H54 (cell line): ENCODE measurements around the gene CAPN7.
"Not testable (repeated sequence)": the region's sequence is repeated elsewhere in the genome, so short reads cannot be mapped to it uniquely, and the experiment has no call there.

Experiments
- DNase-seq: peaks from one replicate; pipeline ENCODE4 v3.0.0; 2011; ENCODE audit warnings: low spot score, mixed read lengths; ENCODE audit not compliant: insufficient read length
- FAIRE-seq: peaks from 3 replicates; lab custom pipeline; 2011; peaks lifted over from hg19 to GRCh38; lab: Jason Lieb, UNC
- POLR2A ChIP-seq: IDR thresholded peaks from 2 replicates; pipeline ENCODE4 v1.6.1; 2011; ENCODE audit warnings: low read depth, mild to moderate bottlenecking, low read length

Gene CAPN7

DNA sequence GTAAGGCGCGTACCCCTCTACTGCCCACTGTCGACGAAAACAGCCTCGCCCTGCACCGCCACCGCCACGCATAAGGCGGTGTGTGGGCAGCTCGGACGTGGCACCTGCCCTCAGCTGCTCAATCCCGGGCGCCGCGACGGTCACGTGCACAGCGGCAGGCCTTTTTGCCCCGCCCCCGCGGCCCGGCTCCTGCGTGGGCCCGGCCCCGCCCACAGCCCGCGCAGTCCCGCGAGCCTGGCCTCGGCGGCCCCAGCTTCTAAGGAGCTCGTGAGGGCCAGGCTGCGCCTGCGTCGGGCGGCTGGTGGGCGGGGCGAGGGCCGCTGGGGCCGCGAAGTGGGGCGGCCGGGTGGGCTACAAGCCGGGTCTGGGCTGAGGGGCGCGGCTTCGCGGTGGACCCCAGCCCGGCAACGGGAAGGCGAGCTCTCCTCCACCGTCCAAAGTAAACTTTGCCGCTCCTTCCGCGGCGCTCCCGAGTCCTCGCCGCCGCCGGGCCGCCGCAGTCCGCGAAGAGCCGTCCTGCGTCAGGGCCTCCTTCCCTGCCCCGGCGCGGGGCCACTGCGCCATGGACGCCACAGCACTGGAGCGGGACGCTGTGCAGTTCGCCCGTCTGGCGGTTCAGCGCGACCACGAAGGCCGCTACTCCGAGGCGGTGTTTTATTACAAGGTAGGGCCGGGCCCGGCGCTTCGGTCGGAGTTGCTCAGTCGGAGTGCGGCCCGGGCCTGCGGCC is at the start of gene CAPN7:
TSS of gene CAPN7 (plus strand) at position 313 of the 728 bp plus-strand sequence. CDS start at position 563, 250 bp downstream.
- DNase-seq (peak; percentile 89), FAIRE-seq (no peak)
- TF ChIP-seq POLR2A, result peak; percentile 89

DNA sequence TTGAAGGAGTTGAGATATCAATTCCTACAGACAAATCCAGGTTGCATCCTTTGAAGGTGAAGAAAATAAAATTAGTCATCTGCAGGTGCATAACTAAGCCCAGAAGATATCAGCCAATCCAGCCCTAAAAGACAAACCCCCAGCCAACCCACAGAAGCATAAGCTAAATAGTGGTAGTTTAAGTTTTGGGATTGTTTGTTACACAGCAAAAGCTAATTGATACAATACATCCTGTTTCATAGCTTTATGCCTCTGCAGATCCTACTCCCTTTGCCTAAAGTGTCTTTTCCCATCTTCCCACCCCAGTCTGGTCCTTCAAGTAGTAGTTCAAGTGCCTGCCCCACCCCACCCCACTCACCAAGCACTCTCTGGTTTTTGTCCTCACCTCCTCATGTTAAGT is 48.6 kb upstream of the CAPN7 start:
- DNase-seq, result no peak
- FAIRE-seq, result no peak

DNA sequence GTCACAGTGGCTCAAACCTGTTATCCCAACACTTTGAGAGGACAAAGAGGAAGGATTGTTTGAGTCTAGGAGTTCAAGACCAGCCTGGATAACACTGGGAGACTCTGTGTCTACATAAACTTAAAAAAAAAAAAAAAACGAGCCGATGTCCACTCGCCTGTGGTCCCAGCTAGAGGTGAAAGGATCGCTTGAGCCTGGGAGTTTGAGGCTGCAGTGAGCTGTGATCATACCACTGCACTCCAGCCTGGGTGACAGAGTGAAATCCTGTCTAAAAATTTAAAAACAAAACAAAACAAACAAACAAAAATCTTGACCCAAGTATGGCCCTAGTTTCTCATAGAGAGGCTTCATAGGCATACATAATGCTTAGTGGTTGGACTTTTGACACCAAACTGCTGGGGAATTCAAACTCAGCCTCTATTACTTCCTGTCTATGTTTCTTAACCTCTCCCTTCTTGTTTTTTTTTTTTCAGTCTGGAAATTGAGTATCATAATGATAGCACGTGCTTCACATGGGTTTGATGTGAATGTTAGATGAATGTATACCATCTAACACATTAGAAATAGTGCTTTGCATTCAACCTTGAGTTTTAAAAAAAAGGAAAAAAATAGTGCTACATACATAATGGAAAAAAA is 46.4 kb upstream of the CAPN7 start:
- TF ChIP-seq POLR2A, result no peak
- FAIRE-seq (no peak), DNase-seq (no peak)

More for the DNA sequence above, 48.6 kb upstream of the CAPN7 start:
- no peak for TF ChIP-seq POLR2A

DNA sequence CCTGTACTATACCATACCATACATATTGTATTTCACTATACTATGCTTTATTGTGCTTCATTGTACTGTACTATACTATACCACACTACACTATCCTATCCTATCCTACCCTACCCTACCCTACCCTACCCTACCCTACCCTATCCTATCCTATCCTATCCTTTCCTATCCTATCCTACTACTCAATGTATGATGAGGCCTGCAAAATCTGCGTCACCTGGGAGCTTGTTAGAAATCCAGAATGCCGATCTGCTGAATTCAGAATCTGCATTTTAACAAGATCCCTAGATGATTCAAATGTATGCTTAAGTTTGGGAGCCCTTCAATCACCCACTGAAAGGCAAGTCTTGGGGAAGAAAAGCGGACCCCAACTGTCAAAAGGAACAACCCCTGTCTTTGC is 45.4 kb upstream of the CAPN7 start:
- no peak for FAIRE-seq
- no peak for DNase-seq
- TF ChIP-seq POLR2A, result no peak

DNA sequence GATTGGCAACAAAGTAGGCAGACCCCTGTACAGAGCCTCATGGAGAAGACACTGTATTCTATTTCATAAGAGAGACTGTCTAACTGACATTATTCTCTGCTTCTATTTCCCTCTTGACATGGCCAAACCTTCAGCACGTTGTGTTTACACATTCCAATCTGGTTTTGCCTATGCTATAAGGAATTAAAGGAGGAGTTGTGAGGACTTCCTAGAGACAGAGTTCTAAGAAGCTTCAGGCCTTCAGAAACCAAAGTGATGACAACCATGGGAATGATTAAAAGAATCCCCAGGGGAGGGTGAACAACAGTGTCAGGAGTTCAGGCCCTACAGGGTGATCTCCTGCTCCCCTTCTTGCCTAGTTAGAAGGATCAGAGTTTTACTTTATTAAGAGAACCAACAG is 44.9 kb upstream of the CAPN7 start:
- FAIRE-seq (no peak), DNase-seq (no peak)
- no peak for TF ChIP-seq POLR2A

DNA sequence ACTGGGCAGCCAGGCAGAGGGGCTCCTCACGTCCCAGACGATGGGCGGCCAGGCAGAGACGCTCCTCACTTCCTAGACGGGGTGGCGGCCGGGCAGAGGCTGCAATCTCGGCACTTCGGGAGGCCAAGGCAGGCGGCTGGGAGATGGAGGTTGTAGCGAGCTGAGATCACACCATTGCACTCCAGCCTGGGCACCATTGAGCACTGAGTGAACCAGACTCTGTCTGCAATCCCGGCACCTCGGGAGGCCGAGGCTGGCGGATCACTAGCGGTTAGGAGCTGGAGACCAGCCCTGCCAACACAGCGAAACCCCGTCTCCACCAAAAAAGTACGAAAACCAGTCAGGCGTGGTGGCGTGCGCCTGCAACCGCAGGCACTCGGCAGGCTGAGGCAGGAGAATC is 42.4 kb upstream of the CAPN7 start:
- not testable (repeated sequence) for DNase-seq, FAIRE-seq

DNA sequence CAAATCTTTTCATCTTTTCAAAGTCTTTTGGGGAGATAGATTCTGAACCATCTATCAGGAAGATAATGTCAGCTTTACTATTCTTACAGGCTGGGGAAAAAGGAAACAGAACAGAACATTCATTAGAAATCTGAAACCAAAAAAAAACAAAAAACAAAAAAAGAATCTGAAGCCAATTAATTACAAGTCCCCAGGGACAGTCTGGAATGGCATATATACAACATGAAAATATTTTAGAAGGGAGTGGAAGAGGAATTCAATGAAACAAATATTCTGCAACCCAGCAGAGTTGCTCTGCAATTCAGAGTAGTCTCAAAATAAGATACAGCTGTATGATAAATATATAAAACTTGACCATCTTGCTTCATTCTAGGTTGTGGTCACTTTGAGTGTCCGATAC is 41.7 kb upstream of the CAPN7 start:
- FAIRE-seq, result no peak
- TF ChIP-seq POLR2A, result no peak

DNA sequence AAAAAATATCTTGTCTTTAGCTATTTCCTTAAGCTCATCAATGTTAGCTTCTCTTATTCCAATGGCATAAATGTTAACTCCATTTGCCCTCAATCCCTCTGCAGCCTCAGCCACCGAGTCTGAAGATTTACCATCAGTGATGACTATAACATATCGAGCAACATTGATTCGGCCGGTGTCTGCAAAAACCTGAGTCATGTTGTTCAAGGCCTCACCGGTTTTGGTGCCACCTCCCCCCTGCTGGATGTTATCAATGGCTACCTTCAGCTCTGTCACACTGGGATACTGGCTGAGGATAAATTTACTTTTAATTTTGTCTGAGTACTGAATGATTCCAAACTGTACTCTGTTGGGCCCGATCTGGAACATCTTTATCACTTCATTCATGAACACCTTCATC is 41.0 kb upstream of the CAPN7 start:
- no peak for TF ChIP-seq POLR2A
- FAIRE-seq, result no peak

More for the DNA sequence above, 41.7 kb upstream of the CAPN7 start:
- no peak for DNase-seq

DNA sequence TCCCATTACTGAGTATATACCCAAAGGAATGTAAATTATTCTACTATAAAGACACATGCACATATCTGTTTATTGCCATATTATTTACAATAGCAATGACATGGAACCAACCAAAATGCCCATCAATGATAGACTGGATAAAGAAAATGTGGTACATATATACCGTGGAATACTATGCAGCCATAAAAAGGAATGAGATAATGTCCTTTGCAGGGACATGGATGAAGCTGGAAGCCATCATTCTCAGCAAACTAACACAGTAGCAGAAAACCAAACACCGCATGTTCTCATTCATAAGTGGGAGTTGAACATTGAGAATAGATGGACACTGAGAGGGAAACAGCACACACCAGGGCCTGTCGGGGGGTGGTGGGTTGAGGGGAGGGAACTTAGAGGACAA is 39.7 kb upstream of the CAPN7 start:
- FAIRE-seq, DNase-seq: not testable (repeated sequence)

More for the DNA sequence above, 41.0 kb upstream of the CAPN7 start:
- DNase-seq, result no peak

DNA sequence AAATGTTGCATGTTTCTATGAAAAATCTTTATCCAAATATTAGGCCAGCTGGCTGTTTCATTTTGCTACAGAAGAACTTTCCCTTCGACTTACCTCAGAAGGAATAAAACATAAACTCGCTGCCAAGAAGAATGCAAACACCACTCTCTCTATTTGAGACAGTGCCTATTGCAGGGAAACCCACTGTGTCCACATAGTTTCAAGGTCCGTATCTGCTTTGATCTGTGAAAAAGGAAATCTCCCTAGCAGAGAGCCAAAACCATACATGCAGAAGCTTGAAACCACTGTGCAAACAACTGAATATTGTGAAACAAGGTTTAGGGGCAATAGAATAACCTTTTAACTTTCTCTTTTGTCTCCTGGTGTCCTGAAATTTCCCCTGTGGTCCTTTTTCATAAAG is 35.0 kb upstream of the CAPN7 start:
- DNase-seq (no peak), FAIRE-seq (no peak)
- TF ChIP-seq POLR2A, result no peak

DNA sequence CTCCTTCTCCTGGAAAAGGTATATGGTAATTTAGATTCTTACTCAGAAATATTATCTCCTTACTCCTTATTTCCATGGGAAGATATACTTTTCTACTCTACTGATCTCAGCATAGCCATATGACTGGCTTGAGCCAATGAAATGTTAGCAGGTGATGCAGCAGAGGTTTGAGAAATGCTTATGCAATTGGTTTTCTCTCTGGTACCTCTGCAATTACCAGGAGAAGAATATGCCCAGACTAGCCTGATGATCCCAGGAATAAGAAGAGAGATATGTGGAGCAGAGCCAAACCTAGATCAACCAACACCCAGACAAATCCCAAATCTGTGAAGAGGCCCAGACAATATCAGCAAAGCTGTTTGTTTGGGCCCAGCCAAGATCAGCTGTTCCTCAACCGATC is 33.2 kb upstream of the CAPN7 start:
- TF ChIP-seq POLR2A, result no peak
- DNase-seq (no peak), FAIRE-seq (no peak)

DNA sequence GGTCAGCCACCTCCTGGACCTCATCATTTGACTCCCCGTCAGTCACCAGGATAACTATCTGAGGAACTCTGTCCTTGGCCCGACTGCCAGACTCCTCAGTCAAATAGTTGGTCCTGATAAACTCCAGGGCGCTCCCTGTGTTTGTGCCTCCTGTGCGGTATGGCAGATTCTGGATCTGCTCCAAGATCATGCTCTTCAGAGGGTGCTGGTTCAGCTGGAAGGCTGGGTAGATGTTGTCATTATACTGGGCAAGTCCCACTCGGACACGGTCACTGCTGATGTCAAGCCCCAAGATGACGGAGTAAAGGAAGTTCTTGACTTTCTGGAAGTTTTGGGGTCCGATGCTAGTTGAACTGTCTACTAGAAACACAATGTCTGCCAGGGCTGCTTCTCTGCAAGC is 31.1 kb upstream of the CAPN7 start:
- DNase-seq, result no peak
- no peak for FAIRE-seq
- TF ChIP-seq POLR2A, result no peak

DNA sequence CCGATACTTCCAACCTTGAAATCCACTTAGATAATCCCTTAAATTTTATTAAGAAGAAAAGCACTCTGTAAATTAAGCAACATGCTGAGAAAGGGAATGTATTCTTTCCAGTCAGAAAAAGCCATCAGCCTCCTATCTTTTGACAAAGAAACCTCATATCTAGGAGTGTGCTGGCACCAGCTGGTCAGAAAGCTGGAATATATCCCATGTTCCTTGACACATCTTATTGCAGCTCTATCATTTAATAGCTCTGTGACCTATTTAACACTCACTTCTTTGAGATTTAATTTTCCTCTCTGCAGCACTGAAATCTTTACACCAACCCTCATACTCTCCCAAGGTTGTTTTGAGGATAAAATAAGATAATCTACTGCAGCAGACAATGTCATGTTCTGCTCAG is 30.4 kb upstream of the CAPN7 start:
- DNase-seq, result no peak
- FAIRE-seq, result no peak

DNA sequence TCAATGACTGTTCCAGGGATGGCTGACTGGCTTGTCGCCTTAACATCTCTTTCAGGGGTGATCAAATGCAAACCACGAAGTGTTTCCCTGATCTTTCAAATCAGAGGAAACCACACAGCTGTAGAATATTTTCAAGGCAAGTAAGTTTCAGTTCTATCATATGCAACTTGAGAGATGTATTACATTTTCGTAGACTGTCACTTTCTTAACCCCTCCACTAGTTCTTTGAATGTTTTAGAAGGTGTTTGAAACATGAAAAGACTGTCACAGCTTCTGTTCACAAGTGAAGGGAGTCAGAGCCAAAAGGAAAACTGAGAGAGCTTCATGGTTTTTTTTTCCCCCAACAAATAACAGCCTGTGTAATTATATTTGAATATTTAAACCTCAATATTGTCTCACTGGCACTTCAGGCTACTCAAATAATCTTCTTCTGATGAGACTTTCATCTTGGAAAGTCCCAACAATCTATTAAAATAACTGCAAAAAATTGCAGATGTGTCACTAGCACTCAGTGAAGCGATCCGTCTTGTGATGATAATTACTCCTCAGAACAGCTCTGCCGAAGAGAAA is 25.9 kb upstream of the CAPN7 start:
- no peak for DNase-seq
- FAIRE-seq, result no peak

More for the DNA sequence above, 30.4 kb upstream of the CAPN7 start:
- no peak for TF ChIP-seq POLR2A

More for the DNA sequence above, 25.9 kb upstream of the CAPN7 start:
- no peak for TF ChIP-seq POLR2A
